WERI-Rb-1 (cell line): ENCODE data around the gene OSBP2.

Experiments used
- DNase-seq: peaks from one replicate; pipeline ENCODE4 v3.0.0-alpha.2; 2020
- H3K27ac ChIP-seq: fragments of 250-450 bp; sonication (Bioruptor Pico); 2 replicates; pipeline ENCODE4 v1.5.1; 2020; ENCODE audit warnings: mild to moderate bottlenecking, moderate library complexity
- H3K27me3 ChIP-seq: fragments of 250-450 bp; sonication (Bioruptor Pico); 2 replicates; pipeline ENCODE4 v1.5.1; 2021; ENCODE audit warnings: mild to moderate bottlenecking, low read depth, moderate library complexity; ENCODE audit not compliant: insufficient read depth, severe bottlenecking
- H3K36me3 ChIP-seq: fragments of 250-450 bp; sonication (Bioruptor Pico); 2 replicates; pipeline ENCODE4 v1.5.1; 2020; ENCODE audit warnings: mild to moderate bottlenecking, moderate library complexity
- H3K4me3 ChIP-seq: 2 replicates; pipeline ENCODE4 v1.5.1; 2011; ENCODE audit warnings: low read depth, mild to moderate bottlenecking, control low read depth, low read length
- H3K9me3 ChIP-seq: fragments of 250-450 bp; sonication (Bioruptor Pico); 2 replicates; pipeline ENCODE4 v1.5.1; 2021; ENCODE audit warnings: mild to moderate bottlenecking, moderate library complexity; ENCODE audit not compliant: severe bottlenecking
- CTCF ChIP-seq: IDR thresholded peaks from 2 replicates; pipeline ENCODE4 v1.5.1; 2011; ENCODE audit warnings: low read depth, mild to moderate bottlenecking, control low read depth, inconsistent platforms, low read length

OSBP2 gene

GRCh38 chr22:30665266-30665665 lies 29.4 kb upstream of the OSBP2 start:
- no peak for DNase-seq
- H3K27me3 ChIP-seq = no peaks in the 10 kb centered on the region
- no peaks in the 10 kb centered on the region for H3K9me3 ChIP-seq
- no peak overlapping the region for H3K27ac ChIP-seq
- H3K4me3 ChIP-seq = no peak overlapping the region
- no peak for TF ChIP-seq CTCF
- peaks cover 11% of the 10 kb centered on the region for H3K36me3 ChIP-seq

- H3K27ac ChIP-seq = no peak overlapping the region
- no peak for TF ChIP-seq CTCF
- no peak overlapping the region for H3K4me3 ChIP-seq
- H3K36me3 ChIP-seq = peaks cover 11% of the 10 kb centered on the region
- no peak for DNase-seq
- no peaks in the 10 kb centered on the region for H3K9me3 ChIP-seq
- no peaks in the 10 kb centered on the region for H3K27me3 ChIP-seq
Observed at GRCh38 chr22:30665786-30666185, 28.9 kb upstream of the OSBP2 start.

GRCh38 chr22:30667107-30667493 lies 27.6 kb upstream of the OSBP2 start:
- Histone ChIP-seq H3K4me3 (peak overlapping the region; percentile 74), H3K27ac (peak overlapping the region; percentile 17; the same call in 1 of the 2 replicates), H3K27me3 (no peaks in the 10 kb centered on the region), H3K36me3 (peaks cover 11% of the 10 kb centered on the region), H3K9me3 (no peaks in the 10 kb centered on the region)
- DNase-seq = no peak
- TF ChIP-seq CTCF = no peak

- DNase-seq = peak; percentile 97
- Histone ChIP-seq H3K4me3 (peak within 1 kb of the TSS; percentile 74), H3K9me3 (no peaks in the 10 kb centered on the region), H3K27ac (peak within 1 kb of the TSS; percentile 94), H3K27me3 (no peaks in the 10 kb centered on the region), H3K36me3 (peaks cover 9% of the 10 kb centered on the region)
- peak; percentile 59 for TF ChIP-seq CTCF
Observed at GRCh38 chr22:30667494-30668385, 26.9 kb upstream of the OSBP2 start, which contains the start of gene DUSP18. DUSP18 (minus strand) TSS chr22:30667875; CDS start chr22:30664003, 3,872 bp downstream.

GRCh38 chr22:30668386-30668710 lies 26.3 kb upstream of the OSBP2 start:
- TF ChIP-seq CTCF = no peak
- no peaks in the 10 kb centered on the region for H3K9me3 ChIP-seq
- DNase-seq = no peak
- peak overlapping the region; percentile 74 for H3K4me3 ChIP-seq
- H3K27me3 ChIP-seq = no peaks in the 10 kb centered on the region
- peaks cover 3% of the 10 kb centered on the region for H3K36me3 ChIP-seq
- peak overlapping the region; percentile 94 for H3K27ac ChIP-seq
